H9 (cell line): ENCODE data around the gene CHMP4B. TPM values are rescaled to one million over a fixed set of nuclear protein-coding genes. Genes with fewer than 3 reads are reported as not detected.

ENCODE experiments used
- DNase-seq: peaks from one replicate; pipeline ENCODE4 v3.0.0-alpha.2; 2017
- H2AFZ ChIP-seq: one replicate; pipeline ENCODE4 v1.6.1; 2013; ENCODE audit warnings: mild to moderate bottlenecking, low read length, control low read depth, moderate library complexity
- H2AK5ac ChIP-seq: 2 replicates; pipeline ENCODE4 v1.6.1; 2013; ENCODE audit warnings: low read length, control low read depth, mixed read lengths; ENCODE audit not compliant: insufficient read length
- H2BK120ac ChIP-seq: one replicate; pipeline ENCODE4 v1.6.1; 2013; ENCODE audit warnings: low read depth, mild to moderate bottlenecking, low read length, control low read depth, inconsistent platforms; ENCODE audit not compliant: poor library complexity, severe bottlenecking
- H2BK12ac ChIP-seq: 2 replicates; pipeline ENCODE4 v1.6.1; 2013; ENCODE audit warnings: low read length, control low read depth, mixed read lengths, low read depth; ENCODE audit not compliant: insufficient read length
- H2BK15ac ChIP-seq: 2 replicates; pipeline ENCODE4 v1.6.1; 2013; ENCODE audit warnings: low read depth, low read length, control low read depth
- H2BK20ac ChIP-seq: one replicate; pipeline ENCODE4 v1.6.1; 2013; ENCODE audit warnings: low read depth, mild to moderate bottlenecking, low read length, control low read depth, inconsistent platforms; ENCODE audit not compliant: poor library complexity, severe bottlenecking
- H2BK5ac ChIP-seq: 2 replicates; pipeline ENCODE4 v1.6.1; 2013; ENCODE audit warnings: low read length, control low read depth, mixed read lengths; ENCODE audit not compliant: insufficient read length
- H3K14ac ChIP-seq: 2 replicates; pipeline ENCODE4 v1.6.1; 2013; ENCODE audit warnings: low read length, control low read depth; ENCODE audit not compliant: insufficient read depth
- H3K18ac ChIP-seq: 2 replicates; pipeline ENCODE4 v1.6.1; 2013; ENCODE audit warnings: low read depth, mild to moderate bottlenecking, mixed read lengths, low read length, control low read depth; ENCODE audit not compliant: insufficient read length
- H3K23ac ChIP-seq: 2 replicates; pipeline ENCODE4 v1.6.1; 2013; ENCODE audit warnings: low read length, control low read depth, mixed read lengths, low read depth; ENCODE audit not compliant: insufficient read length
- H3K23me2 ChIP-seq: 2 replicates; pipeline ENCODE4 v1.6.1; 2013; ENCODE audit warnings: low read depth, mild to moderate bottlenecking, mixed read lengths, low read length, control low read depth; ENCODE audit not compliant: insufficient read length, poor library complexity, severe bottlenecking
- H3K27ac ChIP-seq: 2 replicates; pipeline ENCODE4 v1.5.1; 2013; ENCODE audit warnings: low read length, control low read depth, mixed read lengths, low read depth; ENCODE audit not compliant: insufficient read length
- H3K27me3 ChIP-seq: 2 replicates; pipeline ENCODE4 v1.6.1; 2013; ENCODE audit warnings: low read length, control low read depth, inconsistent platforms; ENCODE audit not compliant: insufficient read depth
- H3K4ac ChIP-seq: 2 replicates; pipeline ENCODE4 v1.6.1; 2013; ENCODE audit warnings: low read depth, mild to moderate bottlenecking, control low read depth, inconsistent platforms, low read length, moderate library complexity
- H3K4me1 ChIP-seq: 2 replicates; pipeline ENCODE4 v1.6.1; 2013; ENCODE audit warnings: low read length, control low read depth, inconsistent platforms; ENCODE audit not compliant: insufficient read depth
- H3K4me2 ChIP-seq: 2 replicates; pipeline ENCODE4 v1.6.1; 2013; ENCODE audit warnings: low read length, control low read depth, mixed read lengths; ENCODE audit not compliant: insufficient read length, insufficient read depth
- H3K56ac ChIP-seq: 2 replicates; pipeline ENCODE4 v1.6.1; 2013; ENCODE audit warnings: low read depth, mild to moderate bottlenecking, mixed read lengths, low read length, control low read depth; ENCODE audit not compliant: insufficient read length
- H3K79me1 ChIP-seq: 2 replicates; pipeline ENCODE4 v1.6.1; 2013; ENCODE audit warnings: low read depth, mild to moderate bottlenecking, moderate library complexity, low read length, control low read depth, inconsistent platforms; ENCODE audit not compliant: insufficient read depth, poor library complexity, severe bottlenecking
- H3K79me2 ChIP-seq: 2 replicates; pipeline ENCODE4 v1.6.1; 2013; ENCODE audit warnings: low read length, control low read depth, inconsistent platforms; ENCODE audit not compliant: insufficient read depth
- H3K9ac ChIP-seq: 2 replicates; pipeline ENCODE4 v1.6.1; 2013; ENCODE audit warnings: low read length, control low read depth, mixed read lengths; ENCODE audit not compliant: insufficient read length; ENCODE audit errors: extremely low read depth
- H3K9me3 ChIP-seq: one replicate; pipeline ENCODE4 v1.6.1; 2013; ENCODE audit warnings: low read depth, low read length, inconsistent platforms; ENCODE audit not compliant: control insufficient read depth
- H3T11ph ChIP-seq: one replicate; pipeline ENCODE4 v1.6.1; 2013; ENCODE audit warnings: mild to moderate bottlenecking, low read length, control low read depth, inconsistent platforms
- H4K20me1 ChIP-seq: one replicate; pipeline ENCODE4 v1.6.1; 2013; ENCODE audit not compliant: control insufficient read depth, insufficient read length, insufficient read depth
- H4K5ac ChIP-seq: 2 replicates; pipeline ENCODE4 v1.6.1; 2013; ENCODE audit warnings: low read depth, mild to moderate bottlenecking, mixed read lengths, low read length, control low read depth; ENCODE audit not compliant: insufficient read length
- H4K8ac ChIP-seq: replicated peaks from 2 replicates; pipeline ENCODE4 v1.6.1; 2013; ENCODE audit warnings: low read length, control low read depth, mixed read lengths, low read depth; ENCODE audit not compliant: insufficient read length
- H4K91ac ChIP-seq: 2 replicates; pipeline ENCODE4 v1.6.1; 2013; ENCODE audit warnings: low read depth, mild to moderate bottlenecking, moderate library complexity, mixed read lengths, low read length, control low read depth; ENCODE audit not compliant: insufficient read length
- H3K27ac Mint-ChIP-seq, 3 experiments: 2 replicates in 2 of 3; 3 replicates in 1 of 3; pipeline ENCODE4 v1.8.0; 2020 to 2021; ENCODE audit warnings: mixed read lengths in 3 of 3, mild to moderate bottlenecking in 1 of 3, moderate library complexity in 1 of 3
- H3K27me3 Mint-ChIP-seq: 2 replicates; pipeline ENCODE4 v1.8.0; 2021; ENCODE audit warnings: low read depth, mild to moderate bottlenecking, moderate library complexity, mixed read lengths
- H3K36me3 Mint-ChIP-seq, 3 experiments: 2 replicates in 2 of 3; 3 replicates in 1 of 3; pipeline ENCODE4 v1.8.0; 2020 to 2021; ENCODE audit warnings: low read depth in 3 of 3, mixed read lengths in 3 of 3; ENCODE audit not compliant: insufficient read depth in 1 of 3
- H3K4me1 Mint-ChIP-seq, 2 experiments: 2 replicates each; pipeline ENCODE4 v1.8.0; 2020; ENCODE audit warnings: mixed read lengths in 2 of 2
- H3K4me3 Mint-ChIP-seq, 2 experiments: 2 replicates in 1 of 2; 3 replicates in 1 of 2; pipeline ENCODE4 v1.8.0; 2020 to 2021; ENCODE audit warnings: mild to moderate bottlenecking in 2 of 2, mixed read lengths in 2 of 2, moderate library complexity in 1 of 2
- H3K9me3 Mint-ChIP-seq, 2 experiments: 2 replicates in 1 of 2; 3 replicates in 1 of 2; pipeline ENCODE4 v1.8.0; 2020; ENCODE audit warnings: mild to moderate bottlenecking in 2 of 2, mixed read lengths in 2 of 2, moderate library complexity in 1 of 2
- WGBS: extraction: QIAGEN DNeasy Blood & Tissue Kit; methylation state at CpG from one replicate; pipeline ENCODE4 v1.1.7; 2013; ENCODE audit warnings: missing lambda C conversion rate, low lambda C conversion rate, mixed read lengths; ENCODE audit not compliant: insufficient read length; ENCODE audit errors: extremely low coverage; 5-methylcytosine and 5-hydroxymethylcytosine counted together
- total RNA-seq: library from RNA; stranded (reverse); gene quantifications from 2 replicates; pipeline ENCODE4 v1.2.1, GENCODE V29; 2021
- TF ChIP-seq, protein P1 (sequence below): fragments of 200-600 bp; sonication (generic); conservative IDR thresholded peaks from 3 replicates; pipeline ENCODE4 v1.8.0; 2021; ENCODE audit warnings: antibody characterized with exemption, mild to moderate bottlenecking

The CHMP4B gene
- total RNA-seq, 1 experiment from 2014 or later = 94.9 TPM

DNA sequence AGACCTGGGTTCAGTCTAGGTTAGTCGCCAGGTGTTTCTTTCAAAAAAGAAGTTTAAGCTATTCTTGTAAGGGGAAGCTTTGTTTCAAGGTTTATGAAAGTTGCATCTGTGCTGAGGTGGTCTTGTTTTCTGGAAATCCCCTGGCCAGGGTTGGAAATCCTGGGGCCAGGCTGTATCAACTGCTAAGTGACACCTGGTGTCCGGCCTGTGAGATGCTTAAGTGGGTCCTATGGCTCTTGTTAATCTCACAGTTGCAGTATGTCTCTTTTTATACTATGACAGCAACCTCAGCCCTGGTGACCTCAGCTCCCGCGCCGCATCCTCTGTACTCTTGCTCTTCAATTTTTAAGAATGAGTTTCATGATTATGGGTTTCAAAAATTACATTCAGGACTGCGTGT is 72.0 kb downstream of the CHMP4B start:
- no peak overlapping the region for H3K4me3 Mint-ChIP-seq
- no CpG with 5 or more reads among the region's 6 CpGs for WGBS
- H3K4ac ChIP-seq = no peak overlapping the region

More for the DNA sequence above, 72.0 kb downstream of the CHMP4B start:
- no peak for DNase-seq
- H3K9me3 Mint-ChIP-seq = peaks cover 11 to 15% of the 10 kb centered on the region in 2 experiments; a peak in 4 of 5 replicates
- Histone ChIP-seq H2AK5ac (no peak overlapping the region), H3K56ac (no peak overlapping the region), H2BK15ac (no peak overlapping the region), H3K4me1 (no peaks in the 10 kb centered on the region), H2BK120ac (no peak overlapping the region), H3K18ac (no peak overlapping the region), H3K27ac (no peak overlapping the region), H3K14ac (no peak overlapping the region), H3K27me3 (no peaks in the 10 kb centered on the region), H4K8ac (no peak overlapping the region), H4K5ac (no peak overlapping the region), H2AFZ (no peak overlapping the region), H4K91ac (no peak overlapping the region), H3K23ac (no peak overlapping the region), H2BK12ac (no peak overlapping the region), H3K79me2 (no peaks in the 10 kb centered on the region), H3K9ac (no peak overlapping the region), H3K9me3 (no peaks in the 10 kb centered on the region), H2BK5ac (no peak overlapping the region), H2BK20ac (no peak overlapping the region), H3T11ph (no peak overlapping the region), H3K23me2 (no peaks in the 10 kb centered on the region), H3K79me1 (no peaks in the 10 kb centered on the region), H3K4me2 (no peak overlapping the region), H4K20me1 (no peaks in the 10 kb centered on the region)
- TF ChIP-seq, protein P1, sequence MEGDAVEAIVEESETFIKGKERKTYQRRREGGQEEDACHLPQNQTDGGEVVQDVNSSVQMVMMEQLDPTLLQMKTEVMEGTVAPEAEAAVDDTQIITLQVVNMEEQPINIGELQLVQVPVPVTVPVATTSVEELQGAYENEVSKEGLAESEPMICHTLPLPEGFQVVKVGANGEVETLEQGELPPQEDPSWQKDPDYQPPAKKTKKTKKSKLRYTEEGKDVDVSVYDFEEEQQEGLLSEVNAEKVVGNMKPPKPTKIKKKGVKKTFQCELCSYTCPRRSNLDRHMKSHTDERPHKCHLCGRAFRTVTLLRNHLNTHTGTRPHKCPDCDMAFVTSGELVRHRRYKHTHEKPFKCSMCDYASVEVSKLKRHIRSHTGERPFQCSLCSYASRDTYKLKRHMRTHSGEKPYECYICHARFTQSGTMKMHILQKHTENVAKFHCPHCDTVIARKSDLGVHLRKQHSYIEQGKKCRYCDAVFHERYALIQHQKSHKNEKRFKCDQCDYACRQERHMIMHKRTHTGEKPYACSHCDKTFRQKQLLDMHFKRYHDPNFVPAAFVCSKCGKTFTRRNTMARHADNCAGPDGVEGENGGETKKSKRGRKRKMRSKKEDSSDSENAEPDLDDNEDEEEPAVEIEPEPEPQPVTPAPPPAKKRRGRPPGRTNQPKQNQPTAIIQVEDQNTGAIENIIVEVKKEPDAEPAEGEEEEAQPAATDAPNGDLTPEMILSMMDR = no peak
- H3K27ac Mint-ChIP-seq = no peak overlapping the region
- H3K27me3 Mint-ChIP-seq = no peaks in the 10 kb centered on the region; the same call in none of the 2 replicates
- no peaks in the 10 kb centered on the region for H3K4me1 Mint-ChIP-seq
- H3K36me3 Mint-ChIP-seq = peaks cover 0 to 7% (median 6%) of the 10 kb centered on the region in 3 experiments; a peak in 3 of 7 replicates
